HEK293 (cell line): ENCODE data around the gene TLE3.

Experiments
- CTCF ChIP-seq: fragments of 450-650 bp; formaldehyde crosslinking; IDR thresholded peaks from 2 replicates; pipeline ENCODE4 v1.5.1; 2016; ENCODE audit warnings: missing biosample characterization, missing genetic modification characterization
- ZNF146 ChIP-seq: fragments of 450-650 bp; formaldehyde crosslinking; IDR thresholded peaks from 2 replicates; pipeline ENCODE4 v1.5.1; 2016; ENCODE audit warnings: missing biosample characterization, missing genetic modification characterization
- ZNF221 ChIP-seq: fragments of 450-650 bp; formaldehyde crosslinking; IDR thresholded peaks from 2 replicates; pipeline ENCODE4 v1.5.1; 2017; ENCODE audit warnings: missing biosample characterization, missing genetic modification characterization, borderline replicate concordance
- ZNF521 ChIP-seq: fragments of 450-650 bp; formaldehyde crosslinking; IDR thresholded peaks from 2 replicates; pipeline ENCODE4 v1.5.1; 2017; ENCODE audit warnings: missing biosample characterization, mild to moderate bottlenecking, missing genetic modification characterization
- ZNF530 ChIP-seq: fragments of 450-650 bp; formaldehyde crosslinking; IDR thresholded peaks from 2 replicates; pipeline ENCODE4 v1.5.1; 2016; ENCODE audit warnings: low read depth, missing biosample characterization, missing genetic modification characterization
- ZNF555 ChIP-seq: fragments of 450-650 bp; formaldehyde crosslinking; conservative IDR thresholded peaks from 2 replicates; pipeline ENCODE4 v1.5.1; 2017; ENCODE audit warnings: missing biosample characterization, mild to moderate bottlenecking, missing genetic modification characterization, inconsistent platforms
- TF ChIP-seq, protein P1 (sequence below): fragments of 450-650 bp; formaldehyde crosslinking; IDR thresholded peaks from 2 replicates; pipeline ENCODE4 v1.5.1; 2016; ENCODE audit warnings: missing biosample characterization, missing genetic modification characterization

- TF ChIP-seq ZNF521 (tag by site-specific recombination), result no peak
- no peak for TF ChIP-seq CTCF (tag by site-specific recombination)
- TF ChIP-seq, protein P1, sequence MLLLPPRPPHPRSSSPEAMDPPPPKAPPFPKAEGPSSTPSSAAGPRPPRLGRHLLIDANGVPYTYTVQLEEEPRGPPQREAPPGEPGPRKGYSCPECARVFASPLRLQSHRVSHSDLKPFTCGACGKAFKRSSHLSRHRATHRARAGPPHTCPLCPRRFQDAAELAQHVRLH (tag by site-specific recombination), result no peak
- TF ChIP-seq ZNF555 (tag by site-specific recombination), result no peak
- no peak for TF ChIP-seq ZNF146 (tag by site-specific recombination)
- TF ChIP-seq ZNF221 (tag by site-specific recombination), result no peak
- no peak for TF ChIP-seq ZNF530 (tag by site-specific recombination)
Measured at GRCh38 chr15:70054366-70054765, 43.4 kb downstream of the TLE3 start.
